SU-DHL-6 (cell line): ENCODE measurements around the gene PCOLCE2.

Experiments
- H2AFZ ChIP-seq: fragments of 200-600 bp; sonication (generic); 2 replicates; pipeline ENCODE4 v1.6.1; 2014; ENCODE audit warnings: low read depth, mild to moderate bottlenecking, moderate library complexity, mixed read lengths, antibody characterized with exemption, low read length; ENCODE audit not compliant: severe bottlenecking
- H3F3A ChIP-seq: fragments of 200-600 bp; shearing (Covaris generic); 2 replicates; pipeline ENCODE4 v1.6.0; 2016; ENCODE audit warnings: antibody characterized with exemption, mild to moderate bottlenecking; ENCODE audit not compliant: insufficient read depth
- H3K27ac ChIP-seq: fragments of 200-600 bp; sonication (generic); 2 replicates; pipeline ENCODE4 v1.5.1; 2016; ENCODE audit warnings: low read depth, mild to moderate bottlenecking, low read length, moderate library complexity, mixed read lengths
- H3K27me3 ChIP-seq: fragments of 200-600 bp; sonication (generic), shearing (Covaris generic); 2 replicates; pipeline ENCODE4 v1.6.0; 2014; ENCODE audit warnings: mild to moderate bottlenecking, low read length
- H3K36me3 ChIP-seq: fragments of 200-600 bp; sonication (generic); 2 replicates; pipeline ENCODE4 v1.6.1; 2014; ENCODE audit warnings: mild to moderate bottlenecking, low read length, mixed read lengths
- H3K4me2 ChIP-seq: fragments of 300-600, 200-600 bp; shearing (Covaris generic), sonication (generic); 2 replicates; pipeline ENCODE4 v1.6.0; 2014; ENCODE audit warnings: low read length, low read depth, mild to moderate bottlenecking; ENCODE audit not compliant: poor library complexity, severe bottlenecking
- H3K4me3 ChIP-seq: fragments of 200-600 bp; sonication (generic); 2 replicates; pipeline ENCODE4 v1.5.1; 2014; ENCODE audit warnings: antibody characterized with exemption, low read length, mild to moderate bottlenecking, mixed read lengths; ENCODE audit not compliant: insufficient read depth, poor library complexity, severe bottlenecking
- H3K79me2 ChIP-seq: fragments of 200-600 bp; sonication (generic); 2 replicates; pipeline ENCODE4 v1.6.1; 2014; ENCODE audit warnings: mild to moderate bottlenecking, low read length, moderate library complexity; ENCODE audit not compliant: insufficient read depth
- H3K9ac ChIP-seq: fragments of 200-600 bp; sonication (generic); 2 replicates; pipeline ENCODE4 v1.7.0; 2014; ENCODE audit warnings: mild to moderate bottlenecking, low read length
- H3K9me2 ChIP-seq: fragments of 200-600 bp; sonication (generic); replicated peaks from 2 replicates; pipeline ENCODE4 v1.6.1; 2014; ENCODE audit warnings: low read length; ENCODE audit not compliant: insufficient read depth
- H3K9me3 ChIP-seq: fragments of 200-600 bp; sonication (generic); 2 replicates; pipeline ENCODE4 v1.6.1; 2014; ENCODE audit warnings: low read length, mixed read lengths; ENCODE audit not compliant: insufficient read depth
- H4K20me1 ChIP-seq: fragments of 200-600 bp; sonication (generic); 2 replicates; pipeline ENCODE4 v1.6.1; 2014; ENCODE audit warnings: low read depth, mild to moderate bottlenecking, antibody characterized with exemption, low read length, moderate library complexity, mixed read lengths
- EZH2phosphoT487 ChIP-seq: fragments of 200-600 bp; sonication (generic), shearing (Covaris generic); conservative IDR thresholded peaks from 2 replicates; pipeline ENCODE4 v1.6.1; 2018; ENCODE audit warnings: mild to moderate bottlenecking, antibody characterized with exemption, low read length, moderate library complexity, mixed read lengths
- TF ChIP-seq, protein P1 (sequence below): fragments of 200-600 bp; sonication (generic); IDR thresholded peaks from one replicate; pipeline ENCODE4 v1.5.1; 2017; ENCODE audit warnings: antibody characterized with exemption, mild to moderate bottlenecking, low read length, moderate library complexity; ENCODE audit not compliant: insufficient read depth, poor library complexity, severe bottlenecking

PCOLCE2 gene

DNA sequence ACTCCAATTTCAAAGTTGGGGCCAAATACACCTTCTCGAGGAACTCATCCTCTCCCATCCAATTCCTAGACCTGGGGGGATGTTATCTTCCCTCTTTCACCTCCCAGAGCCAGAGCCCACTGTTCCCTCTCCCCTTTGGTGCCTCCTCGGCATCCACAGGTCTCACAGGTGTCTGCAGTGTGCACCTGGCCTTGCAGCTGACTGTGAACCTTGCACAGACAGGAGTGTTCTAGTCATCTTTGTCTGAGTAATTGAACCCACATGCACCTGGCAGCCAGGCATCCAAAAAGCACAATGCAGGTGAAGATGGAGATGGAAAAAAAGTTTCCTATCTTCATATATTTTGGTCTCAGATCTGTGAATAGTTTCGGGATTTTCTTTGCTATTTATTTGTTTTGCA, 30.8 kb downstream of the PCOLCE2 start:
- Histone ChIP-seq H3K4me3 (no peak overlapping the region), H3K27me3 (no peaks in the 10 kb centered on the region), H3K27ac (no peak overlapping the region), H3K9ac (no peak overlapping the region), H4K20me1 (no peaks in the 10 kb centered on the region), H3K79me2 (no peaks in the 10 kb centered on the region), H2AFZ (no peak overlapping the region), H3K9me3 (no peaks in the 10 kb centered on the region), H3F3A (no peaks in the 10 kb centered on the region), H3K9me2 (no peaks in the 10 kb centered on the region), H3K36me3 (no peaks in the 10 kb centered on the region), H3K4me2 (no peak overlapping the region)
- TF ChIP-seq, protein P1, sequence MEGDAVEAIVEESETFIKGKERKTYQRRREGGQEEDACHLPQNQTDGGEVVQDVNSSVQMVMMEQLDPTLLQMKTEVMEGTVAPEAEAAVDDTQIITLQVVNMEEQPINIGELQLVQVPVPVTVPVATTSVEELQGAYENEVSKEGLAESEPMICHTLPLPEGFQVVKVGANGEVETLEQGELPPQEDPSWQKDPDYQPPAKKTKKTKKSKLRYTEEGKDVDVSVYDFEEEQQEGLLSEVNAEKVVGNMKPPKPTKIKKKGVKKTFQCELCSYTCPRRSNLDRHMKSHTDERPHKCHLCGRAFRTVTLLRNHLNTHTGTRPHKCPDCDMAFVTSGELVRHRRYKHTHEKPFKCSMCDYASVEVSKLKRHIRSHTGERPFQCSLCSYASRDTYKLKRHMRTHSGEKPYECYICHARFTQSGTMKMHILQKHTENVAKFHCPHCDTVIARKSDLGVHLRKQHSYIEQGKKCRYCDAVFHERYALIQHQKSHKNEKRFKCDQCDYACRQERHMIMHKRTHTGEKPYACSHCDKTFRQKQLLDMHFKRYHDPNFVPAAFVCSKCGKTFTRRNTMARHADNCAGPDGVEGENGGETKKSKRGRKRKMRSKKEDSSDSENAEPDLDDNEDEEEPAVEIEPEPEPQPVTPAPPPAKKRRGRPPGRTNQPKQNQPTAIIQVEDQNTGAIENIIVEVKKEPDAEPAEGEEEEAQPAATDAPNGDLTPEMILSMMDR, result no peak
- TF ChIP-seq EZH2phosphoT487, result no peak

DNA sequence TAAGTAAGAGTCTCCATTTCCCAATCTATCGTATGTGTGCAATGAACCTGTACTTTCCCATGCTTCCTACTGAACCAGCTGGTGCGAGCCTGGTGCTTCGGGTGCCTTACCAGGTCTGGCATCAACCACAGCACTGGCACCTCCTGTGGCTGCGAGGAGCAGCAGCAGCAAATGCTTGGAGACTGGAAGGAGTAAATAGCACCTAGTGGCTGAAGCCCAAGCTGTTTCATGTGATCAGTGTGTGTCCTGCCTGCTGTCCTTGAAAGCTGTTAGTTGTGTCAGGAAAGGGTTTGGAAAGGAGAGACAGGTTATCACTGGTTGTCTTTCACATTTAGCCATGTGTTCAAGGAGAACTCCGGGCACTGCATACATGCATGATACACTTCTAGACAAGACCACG, 31.8 kb downstream of the PCOLCE2 start:
- H3K36me3 ChIP-seq, result no peaks in the 10 kb centered on the region

DNA sequence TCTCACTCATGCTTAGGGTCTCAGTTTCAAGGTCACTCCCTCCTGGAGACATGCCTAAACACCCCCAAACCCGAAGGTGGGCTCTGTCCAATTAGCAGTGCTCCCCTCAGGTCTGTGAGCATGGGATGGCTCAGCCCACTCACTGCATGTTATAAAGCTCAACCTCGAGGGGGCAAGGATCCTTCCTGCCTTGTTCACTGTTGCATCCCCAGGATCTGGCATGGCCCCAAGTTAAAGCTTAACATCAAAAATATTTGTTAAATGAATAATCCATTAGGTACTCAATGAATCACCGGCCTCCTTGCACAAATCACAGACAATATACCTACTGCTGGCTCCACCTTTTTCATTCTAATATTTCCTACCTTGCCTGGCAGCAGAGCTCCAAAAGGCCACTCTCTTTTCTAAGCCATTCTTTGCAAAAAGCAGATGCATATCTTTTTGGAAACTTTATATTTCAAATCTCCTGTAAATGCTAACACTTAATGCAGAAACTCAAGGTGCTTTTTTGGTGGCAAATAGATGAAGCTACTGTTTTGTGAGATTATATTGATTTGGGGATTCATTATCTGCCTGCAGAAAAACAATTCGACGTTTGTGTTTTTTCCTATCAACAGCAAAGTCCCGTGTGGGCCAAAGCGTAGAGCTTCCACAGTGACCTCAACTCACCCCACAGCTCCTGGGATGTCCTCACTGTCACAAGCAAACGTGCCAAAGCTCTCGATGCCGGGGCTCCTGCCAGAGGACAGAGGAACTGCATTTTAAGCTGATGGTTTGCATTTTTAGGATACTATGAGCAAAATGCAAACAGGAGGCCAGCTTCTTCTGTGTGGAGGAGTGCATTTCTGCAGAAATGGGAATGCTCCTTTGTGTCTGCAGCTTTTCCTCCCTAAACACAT, 35.4 kb downstream of the PCOLCE2 start:
- Histone ChIP-seq H3K79me2 (no peaks in the 10 kb centered on the region), H2AFZ (no peak overlapping the region), H3K27ac (no peak overlapping the region), H3K9me3 (no peaks in the 10 kb centered on the region), H4K20me1 (no peaks in the 10 kb centered on the region), H3F3A (no peaks in the 10 kb centered on the region), H3K4me2 (no peak overlapping the region), H3K27me3 (no peaks in the 10 kb centered on the region), H3K9me2 (no peaks in the 10 kb centered on the region), H3K36me3 (no peaks in the 10 kb centered on the region), H3K4me3 (no peak overlapping the region), H3K9ac (no peak overlapping the region)
- TF ChIP-seq EZH2phosphoT487, result no peak
- TF ChIP-seq, protein P1, result no peak

More for the DNA sequence above, 31.8 kb downstream of the PCOLCE2 start:
- Histone ChIP-seq H4K20me1 (no peaks in the 10 kb centered on the region), H3K4me3 (no peak overlapping the region), H3K27ac (no peak overlapping the region), H3K9me3 (no peaks in the 10 kb centered on the region), H3F3A (no peaks in the 10 kb centered on the region), H2AFZ (no peak overlapping the region), H3K4me2 (no peak overlapping the region), H3K27me3 (no peaks in the 10 kb centered on the region), H3K9me2 (no peaks in the 10 kb centered on the region), H3K9ac (no peak overlapping the region), H3K79me2 (no peaks in the 10 kb centered on the region)
- no peak for TF ChIP-seq EZH2phosphoT487
- TF ChIP-seq, protein P1, result no peak
